OCI-LY7 (cell line): ENCODE results near the gene ASB15. TPM values are rescaled to one million over a fixed set of nuclear protein-coding genes. Genes with fewer than 3 reads are reported as not detected.

Source experiments
- BruUV-seq: library from RNA; stranded (reverse); fragments of 400-500 nt; replicated peaks from 2 replicates; lab custom pipeline; 2021; lab: Mats Ljungman, UMichigan
- CTCF ChIA-PET: fragments of 300-600 bp; sonication (Branson Sonifier 250); formaldehyde crosslinking; loops from one replicate; lab custom pipeline; 2022; ENCODE audit warnings: antibody characterized with exemption; ENCODE audit not compliant: unreplicated experiment; lab: Charles Lee
- POLR2A ChIA-PET: fragments of 300-600 bp; sonication (Branson Sonifier 250); formaldehyde crosslinking; loops from one replicate; lab custom pipeline; 2022; ENCODE audit warnings: antibody characterized with exemption; lab: Charles Lee
- DNase-seq: peaks from one replicate; pipeline ENCODE4 v3.0.0-alpha.2; 2015; ENCODE audit warnings: low spot score
- H2AFZ ChIP-seq: fragments of 200-600 bp; sonication (generic), shearing (Covaris generic); 2 replicates; pipeline ENCODE4 v1.6.1; 2014; ENCODE audit warnings: mild to moderate bottlenecking, antibody characterized with exemption, low read length, moderate library complexity
- H3K27ac ChIP-seq: fragments of 200-600 bp; sonication (generic); 2 replicates; pipeline ENCODE4 v1.5.1; 2014; ENCODE audit warnings: mixed run types, low read depth, mild to moderate bottlenecking, moderate library complexity, low read length, inconsistent platforms; ENCODE audit not compliant: poor library complexity, severe bottlenecking
- H3K36me3 ChIP-seq: fragments of 200-600 bp; sonication (generic); 2 replicates; pipeline ENCODE4 v1.6.1; 2014; ENCODE audit warnings: mild to moderate bottlenecking, antibody characterized with exemption, low read length, moderate library complexity, mixed read lengths; ENCODE audit not compliant: insufficient read depth
- H3K4me1 ChIP-seq: fragments of 200-600 bp; sonication (generic); 2 replicates; pipeline ENCODE4 v1.5.1; 2014; ENCODE audit warnings: mild to moderate bottlenecking, low read length; ENCODE audit not compliant: insufficient read depth, poor library complexity, severe bottlenecking
- H3K4me2 ChIP-seq: fragments of 200-600 bp; sonication (generic); 2 replicates; pipeline ENCODE4 v1.6.1; 2014; ENCODE audit warnings: mild to moderate bottlenecking, low read length
- H3K4me3 ChIP-seq: fragments of 200-600 bp; sonication (generic); 2 replicates; pipeline ENCODE4 v1.5.1; 2014; ENCODE audit warnings: mild to moderate bottlenecking, low read depth, low read length; ENCODE audit not compliant: poor library complexity, severe bottlenecking
- H3K79me2 ChIP-seq: fragments of 200-600 bp; sonication (generic); 2 replicates; pipeline ENCODE4 v1.6.1; 2016; ENCODE audit warnings: low read depth, mild to moderate bottlenecking, low read length, moderate library complexity, mixed read lengths; ENCODE audit not compliant: insufficient read depth
- H3K9me2 ChIP-seq: fragments of 200-600 bp; sonication (generic); 2 replicates; pipeline ENCODE4 v1.6.1; 2016; ENCODE audit warnings: mild to moderate bottlenecking, low read length, mixed read lengths; ENCODE audit not compliant: insufficient read depth
- H3K9me3 ChIP-seq: fragments of 200-600 bp; sonication (generic); 2 replicates; pipeline ENCODE4 v1.6.1; 2014; ENCODE audit warnings: mild to moderate bottlenecking, mixed run types, low read length, mixed read lengths
- H4K20me1 ChIP-seq: fragments of 200-600 bp; sonication (generic); 2 replicates; pipeline ENCODE4 v1.6.1; 2014; ENCODE audit warnings: mild to moderate bottlenecking, antibody characterized with exemption, low read length, moderate library complexity, mixed read lengths; ENCODE audit not compliant: insufficient read depth
- CTCF ChIP-seq: fragments of 200-600 bp; sonication (generic); conservative IDR thresholded peaks from 2 replicates; pipeline ENCODE4 v1.5.1; 2014; ENCODE audit warnings: mild to moderate bottlenecking, antibody characterized with exemption, low read length, moderate library complexity, mixed read lengths
- EZH2phosphoT487 ChIP-seq: fragments of 200-600 bp; sonication (generic); IDR thresholded peaks from 2 replicates; pipeline ENCODE4 v1.6.1; 2018; ENCODE audit warnings: low read depth, borderline replicate concordance, mild to moderate bottlenecking, mixed run types, antibody characterized with exemption, low read length, moderate library complexity, mixed read lengths
- intact Hi-C: fragments of 100-400 bp; cut with micrococcal nuclease; formaldehyde crosslinking; loops from one replicate; pipeline ENCODE4 v1.10.0; 2022; ENCODE audit not compliant: unreplicated experiment
- total RNA-seq, 2 experiments: library from RNA; depleted of rRNA in 1 of 2; stranded (reverse); fragments of >200 nt in 1 of 2; shearing (Covaris generic) in 1 of 2; gene quantifications; 2 replicates each; pipeline ENCODE4 v1.2.3, GENCODE V29; 2014 to 2022

ASB15 gene
- total RNA-seq, 2 experiments from 2014 or later = not detected

DNA sequence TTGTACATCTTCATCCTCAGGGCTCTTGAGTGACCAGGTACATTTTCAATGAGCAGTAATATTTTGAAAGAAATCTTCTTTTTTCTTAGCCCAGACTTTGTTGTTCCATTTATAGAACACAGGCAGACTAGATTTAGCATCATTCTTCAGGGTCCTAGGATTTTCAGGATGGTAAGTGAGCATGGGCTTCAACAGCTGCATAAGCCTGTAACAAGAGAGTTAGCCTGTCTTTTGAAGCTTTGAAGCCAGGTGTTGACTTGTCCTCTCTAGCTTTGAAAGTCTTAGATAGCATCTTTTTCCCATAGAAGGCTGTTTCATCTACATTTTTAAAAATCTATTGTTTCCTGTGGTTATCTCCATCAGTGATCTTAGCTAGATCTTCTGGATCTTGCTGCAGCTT, 39.5 kb upstream of the ASB15 start:
- no peaks in the 10 kb centered on the region for H3K9me3 ChIP-seq
- TF ChIP-seq EZH2phosphoT487 (no peak), CTCF (no peak)
- no TSS peak for BruUV-seq
- H4K20me1 ChIP-seq = no peaks in the 10 kb centered on the region
- peaks cover 4% of the 10 kb centered on the region; the same call in 1 of the 2 replicates for H3K79me2 ChIP-seq
- intact Hi-C loops = no loop called here
- POLR2A ChIA-PET = interaction anchor here (0.6 kb wide), 1 partner anchor 1284 kb away, joined by 4 read pairs; no protein-coding TSS in a partner anchor
- H3K36me3 ChIP-seq = peaks cover 3% of the 10 kb centered on the region; the same call in 1 of the 2 replicates
- CTCF ChIA-PET = no interaction called here
- no peaks in the 10 kb centered on the region for H3K9me2 ChIP-seq
- DNase-seq = no peak
- H3K4me1 ChIP-seq = no peaks in the 10 kb centered on the region
- H3K4me2 ChIP-seq = no peak overlapping the region
- H3K27ac ChIP-seq = no peak overlapping the region
- H2AFZ ChIP-seq = no peak overlapping the region
- H3K4me3 ChIP-seq = no peak overlapping the region

- no peaks in the 10 kb centered on the region for H4K20me1 ChIP-seq
- H3K9me3 ChIP-seq = no peaks in the 10 kb centered on the region
- ChIA-PET POLR2A (interaction anchor here (0.6 to 2.0 kb wide), 8 partner anchors 12 to 1365 kb away, joined by 3 to 7 read pairs (median 3); partner anchors contain the start of gene NDUFA5), CTCF (no interaction called here)
- intact Hi-C loops = no loop called here
- H3K27ac ChIP-seq = no peak overlapping the region
- TF ChIP-seq CTCF (no peak), EZH2phosphoT487 (no peak)
- no peak overlapping the region for H3K4me3 ChIP-seq
- BruUV-seq = no TSS peak
- H2AFZ ChIP-seq = no peak overlapping the region
- H3K4me2 ChIP-seq = no peak overlapping the region
- no peak for DNase-seq
- no peaks in the 10 kb centered on the region for H3K9me2 ChIP-seq
- no peaks in the 10 kb centered on the region for H3K4me1 ChIP-seq
- H3K36me3 ChIP-seq = no peaks in the 10 kb centered on the region
- H3K79me2 ChIP-seq = no peaks in the 10 kb centered on the region
Observed at GRCh38 chr7:123569352-123570010, 32.1 kb upstream of the ASB15 start.
